KMS-11 (cell line): ENCODE measurements around the gene RANBP3.

ENCODE experiments used
- H2AFZ ChIP-seq: fragments of 200-600 bp; sonication (generic); 2 replicates; pipeline ENCODE4 v1.6.1; 2016; ENCODE audit warnings: antibody characterized with exemption, mixed run types, low read depth
- H3K27ac ChIP-seq: fragments of 200-600 bp; sonication (generic); 2 replicates; pipeline ENCODE4 v1.6.1; 2016; ENCODE audit warnings: mild to moderate bottlenecking, mixed run types
- H3K27me3 ChIP-seq: fragments of 200-600 bp; sonication (generic); 2 replicates; pipeline ENCODE4 v1.6.1; 2017; ENCODE audit warnings: mild to moderate bottlenecking, low read depth, mixed run types, moderate library complexity; ENCODE audit not compliant: insufficient read depth
- H3K36me3 ChIP-seq: fragments of 200-600 bp; sonication (generic); 2 replicates; pipeline ENCODE4 v1.6.1; 2017; ENCODE audit warnings: mild to moderate bottlenecking, mixed run types; ENCODE audit not compliant: insufficient read depth
- H3K4me1 ChIP-seq: fragments of 200-600 bp; sonication (generic); 2 replicates; pipeline ENCODE4 v1.6.1; 2016; ENCODE audit warnings: mild to moderate bottlenecking, low read depth, mixed run types; ENCODE audit not compliant: poor library complexity, severe bottlenecking
- H3K4me2 ChIP-seq: fragments of 200-600 bp; sonication (generic); 2 replicates; pipeline ENCODE4 v1.7.0; 2016; ENCODE audit warnings: mild to moderate bottlenecking, mixed run types
- H3K4me3 ChIP-seq: fragments of 200-600 bp; sonication (generic); IDR thresholded peaks from 2 replicates; pipeline ENCODE4 v1.6.1; 2017; ENCODE audit warnings: low read depth, low read length, mixed read lengths; ENCODE audit not compliant: insufficient read depth
- H3K79me2 ChIP-seq: fragments of 200-600 bp; sonication (generic); 2 replicates; pipeline ENCODE4 v1.6.1; 2016; ENCODE audit warnings: low read depth, mixed run types; ENCODE audit not compliant: insufficient read depth
- H3K9ac ChIP-seq: fragments of 200-600 bp; sonication (generic); 2 replicates; pipeline ENCODE4 v1.6.1; 2016; ENCODE audit warnings: mild to moderate bottlenecking, mixed run types
- H4K20me1 ChIP-seq: fragments of 200-600 bp; sonication (generic); 2 replicates; pipeline ENCODE4 v1.6.1; 2016; ENCODE audit warnings: mild to moderate bottlenecking, mixed run types; ENCODE audit not compliant: insufficient read depth
- TF ChIP-seq, protein P1 (sequence below): fragments of 200-600 bp; sonication (generic); conservative IDR thresholded peaks from 2 replicates; pipeline ENCODE4 v1.6.1; 2017; ENCODE audit warnings: low read depth, mild to moderate bottlenecking, antibody characterized with exemption, low read length, moderate library complexity, mixed read lengths

The RANBP3 gene

DNA sequence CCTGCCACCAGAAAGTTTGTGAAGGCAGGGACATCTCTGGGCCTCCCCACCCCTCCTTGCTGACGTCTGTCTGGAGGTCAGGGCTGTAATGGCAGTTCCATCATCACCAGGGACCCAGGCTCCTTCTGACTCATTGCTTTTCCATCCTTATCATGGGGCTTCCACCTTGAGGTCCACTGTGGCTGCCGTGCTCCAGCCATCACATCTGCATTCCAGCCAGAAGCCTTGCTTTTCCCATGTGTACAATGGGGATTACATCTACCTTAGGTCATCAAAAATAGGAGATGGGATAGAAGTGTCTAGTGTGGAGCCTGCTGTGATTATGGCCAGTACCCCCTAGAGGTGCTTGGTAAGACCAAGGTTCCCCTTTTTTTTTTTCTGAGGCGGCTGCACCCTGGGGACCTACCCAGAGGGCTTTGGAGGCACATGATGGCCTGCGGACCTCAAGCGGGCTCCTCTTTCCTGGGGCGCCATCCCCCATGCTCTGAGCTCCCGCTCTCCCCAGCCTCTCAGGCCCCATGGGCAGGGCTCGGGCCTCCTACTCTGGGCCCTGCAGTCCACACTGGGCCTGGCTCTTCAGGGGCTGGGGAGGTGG is 13.4 kb upstream of the RANBP3 start:
- Histone ChIP-seq H3K4me3 (no peak overlapping the region), H3K27me3 (no peaks in the 10 kb centered on the region), H3K4me1 (peaks cover 3% of the 10 kb centered on the region), H2AFZ (no peak overlapping the region), H4K20me1 (no peaks in the 10 kb centered on the region), H3K4me2 (no peak overlapping the region), H3K36me3 (no peaks in the 10 kb centered on the region), H3K79me2 (no peaks in the 10 kb centered on the region), H3K9ac (no peak overlapping the region), H3K27ac (no peak overlapping the region)
- TF ChIP-seq, protein P1, sequence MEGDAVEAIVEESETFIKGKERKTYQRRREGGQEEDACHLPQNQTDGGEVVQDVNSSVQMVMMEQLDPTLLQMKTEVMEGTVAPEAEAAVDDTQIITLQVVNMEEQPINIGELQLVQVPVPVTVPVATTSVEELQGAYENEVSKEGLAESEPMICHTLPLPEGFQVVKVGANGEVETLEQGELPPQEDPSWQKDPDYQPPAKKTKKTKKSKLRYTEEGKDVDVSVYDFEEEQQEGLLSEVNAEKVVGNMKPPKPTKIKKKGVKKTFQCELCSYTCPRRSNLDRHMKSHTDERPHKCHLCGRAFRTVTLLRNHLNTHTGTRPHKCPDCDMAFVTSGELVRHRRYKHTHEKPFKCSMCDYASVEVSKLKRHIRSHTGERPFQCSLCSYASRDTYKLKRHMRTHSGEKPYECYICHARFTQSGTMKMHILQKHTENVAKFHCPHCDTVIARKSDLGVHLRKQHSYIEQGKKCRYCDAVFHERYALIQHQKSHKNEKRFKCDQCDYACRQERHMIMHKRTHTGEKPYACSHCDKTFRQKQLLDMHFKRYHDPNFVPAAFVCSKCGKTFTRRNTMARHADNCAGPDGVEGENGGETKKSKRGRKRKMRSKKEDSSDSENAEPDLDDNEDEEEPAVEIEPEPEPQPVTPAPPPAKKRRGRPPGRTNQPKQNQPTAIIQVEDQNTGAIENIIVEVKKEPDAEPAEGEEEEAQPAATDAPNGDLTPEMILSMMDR: no peak

DNA sequence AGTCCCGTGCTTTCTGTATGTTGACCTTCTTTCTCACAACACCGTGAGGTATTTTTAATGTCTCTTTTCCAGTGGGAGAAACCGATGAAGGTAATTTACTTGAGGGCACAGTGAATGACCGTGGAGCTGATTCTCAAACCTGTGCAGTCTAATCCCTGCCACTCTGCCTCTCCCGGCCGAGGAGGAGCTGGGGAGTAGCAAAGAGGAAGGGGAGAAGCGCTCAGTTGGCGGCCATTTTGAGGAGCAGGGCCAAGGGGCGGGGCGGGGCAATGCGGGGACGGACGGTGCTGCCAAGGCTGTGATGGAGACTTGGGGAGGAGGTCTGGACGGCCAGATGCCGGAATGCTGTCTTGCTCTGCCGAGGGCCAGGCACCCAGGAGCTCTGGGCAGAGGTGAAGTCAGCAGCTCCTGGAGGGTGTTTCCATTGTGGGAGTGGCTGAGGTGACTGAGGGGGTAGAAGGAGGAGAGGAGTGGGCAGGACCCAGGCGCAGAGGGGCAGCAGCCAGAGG is 12.4 kb upstream of the RANBP3 start:
- H3K27ac ChIP-seq: no peak overlapping the region
- no peak overlapping the region for H3K9ac ChIP-seq
- H3K27me3 ChIP-seq: no peaks in the 10 kb centered on the region
- H3K4me2 ChIP-seq: no peak overlapping the region
- TF ChIP-seq, protein P1: no peak
- H3K79me2 ChIP-seq: no peaks in the 10 kb centered on the region
- no peaks in the 10 kb centered on the region for H4K20me1 ChIP-seq
- H3K4me1 ChIP-seq: peaks cover 3% of the 10 kb centered on the region
- no peaks in the 10 kb centered on the region for H3K36me3 ChIP-seq
- no peak overlapping the region; the same call in 1 of the 2 replicates for H2AFZ ChIP-seq
- no peak overlapping the region for H3K4me3 ChIP-seq

DNA sequence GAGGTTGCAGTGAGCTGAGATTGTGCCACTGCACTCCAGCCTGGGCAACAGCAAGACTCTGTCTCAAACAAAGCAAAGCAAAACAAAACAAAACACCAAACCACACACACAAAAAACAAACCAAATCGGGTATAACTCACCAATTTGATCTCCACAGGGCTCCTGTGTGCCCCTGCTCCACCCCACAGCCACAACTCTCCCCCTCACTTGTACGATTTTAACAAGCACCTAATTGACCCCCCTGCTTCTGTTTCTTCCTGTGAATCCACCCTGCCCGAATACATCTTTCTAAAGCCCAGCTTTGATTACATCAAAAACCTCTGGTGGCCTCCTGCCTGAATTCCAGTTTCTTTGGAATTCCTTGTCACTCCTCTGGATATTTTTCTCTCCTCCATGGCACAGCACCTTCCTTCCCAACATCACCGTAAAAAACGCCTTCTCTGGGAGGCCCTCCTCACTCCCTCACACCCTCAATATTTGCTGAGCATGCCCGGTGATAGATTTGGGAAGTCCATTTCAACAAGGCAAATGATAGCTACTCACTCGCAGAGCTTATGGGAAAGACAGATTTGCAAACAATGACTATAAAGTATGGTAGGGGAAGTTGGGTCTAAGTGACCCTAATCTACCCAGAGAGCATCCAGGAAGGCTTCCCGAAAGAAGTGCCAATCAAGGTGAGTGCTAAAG is 11.6 kb upstream of the RANBP3 start:
- TF ChIP-seq, protein P1: no peak
- Histone ChIP-seq H4K20me1 (no peaks in the 10 kb centered on the region), H2AFZ (no peak overlapping the region), H3K4me3 (no peak overlapping the region), H3K9ac (no peak overlapping the region), H3K27me3 (no peaks in the 10 kb centered on the region), H3K4me1 (peaks cover 3% of the 10 kb centered on the region), H3K4me2 (no peak overlapping the region), H3K36me3 (no peaks in the 10 kb centered on the region), H3K79me2 (no peaks in the 10 kb centered on the region), H3K27ac (no peak overlapping the region)

DNA sequence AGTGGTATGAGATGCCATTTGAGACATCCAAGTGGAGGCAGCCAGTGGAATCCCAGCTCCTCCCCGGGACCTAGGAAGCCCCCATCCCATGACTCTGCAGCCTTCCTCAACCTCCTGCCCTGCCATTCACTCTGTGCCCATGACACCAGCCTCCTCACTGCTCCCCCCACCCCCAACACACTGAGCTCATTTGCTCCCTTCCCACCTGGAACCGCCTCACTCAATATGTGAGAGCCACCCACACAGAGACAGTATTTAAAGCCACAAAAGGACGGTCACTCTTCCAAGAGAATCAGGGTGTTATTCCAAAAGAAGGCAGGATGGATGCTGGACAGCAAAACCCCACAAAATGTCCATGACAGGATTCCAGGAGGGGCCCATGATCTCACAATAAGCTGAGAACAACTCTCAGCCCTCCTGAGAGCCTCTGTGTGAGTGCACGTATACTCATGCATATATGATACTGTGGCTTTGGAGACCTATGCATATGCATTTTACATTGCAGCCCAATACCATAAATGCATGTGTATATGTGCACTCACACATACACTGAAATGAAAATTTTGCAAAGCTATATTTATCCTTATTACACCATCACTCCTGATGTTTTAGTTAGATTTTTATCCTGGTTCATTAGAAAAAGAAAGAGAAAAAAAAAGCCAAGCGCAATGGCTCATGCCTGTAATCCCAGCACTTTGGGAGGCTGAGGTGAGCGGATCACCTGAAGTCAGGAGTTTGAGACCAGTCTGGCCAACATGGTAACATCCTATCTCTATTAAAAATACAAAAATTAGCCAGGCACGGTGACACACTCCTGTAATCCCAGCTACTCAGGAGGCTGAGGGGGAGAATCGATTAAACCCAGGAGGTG is 10.8 kb upstream of the RANBP3 start:
- H3K27ac ChIP-seq: no peak overlapping the region
- H3K4me3 ChIP-seq: no peak overlapping the region
- no peaks in the 10 kb centered on the region for H3K36me3 ChIP-seq
- no peaks in the 10 kb centered on the region for H3K27me3 ChIP-seq
- no peaks in the 10 kb centered on the region for H4K20me1 ChIP-seq
- H3K79me2 ChIP-seq: no peaks in the 10 kb centered on the region
- no peak overlapping the region for H3K9ac ChIP-seq
- TF ChIP-seq, protein P1: no peak
- peaks cover 3% of the 10 kb centered on the region for H3K4me1 ChIP-seq
- H2AFZ ChIP-seq: no peak overlapping the region
- no peak overlapping the region for H3K4me2 ChIP-seq
